ENCODE results near the gene PROSER3. TPM values are rescaled to one million over a fixed set of nuclear protein-coding genes. Genes with fewer than 3 reads are reported as not detected.

PROSER3 gene
- total RNA-seq, 4 donors from 2014 or later: 1.0 to 52.6 (median 4.1) TPM

GRCh38 chr19:35782589-35782988 is 24.6 kb downstream of the PROSER3 start:
- intact Hi-C loops (cut with DNase I; ENCODE audit: low total_unique reads): loop anchor here (10.0 kb wide), 1 partner anchor 152 kb away; the partner anchor contains the start of gene LRFN3
- TF ChIP-seq CTCF (IDR thresholded peaks at IDR 0.05) (no peak), POLR2A (IDR thresholded peaks at IDR 0.05) (no peak)
- H3K4me1 ChIP-seq: no peaks in the 10 kb centered on the region

GRCh38 chr19:35783469-35784434 is 25.8 kb downstream of the PROSER3 start:
- intact Hi-C loops (cut with DNase I; ENCODE audit: low total_unique reads): loop anchor here (10.0 kb wide), 1 partner anchor 151 kb away; the partner anchor contains the start of gene LRFN3
- Histone ChIP-seq H3K4me1 (no peaks in the 10 kb centered on the region), H3K27ac (no peak overlapping the region), H3K36me3 (no peaks in the 10 kb centered on the region), H3K27me3 (no peaks in the 10 kb centered on the region), H3K4me3 (no peak overlapping the region), H3K9me3 (no peaks in the 10 kb centered on the region)
- no peak for DNase-seq
- no peak for TF ChIP-seq POLR2A (IDR thresholded peaks at IDR 0.05)
- TF ChIP-seq CTCF (IDR thresholded peaks at IDR 0.05): no peak

More at GRCh38 chr19:35782589-35782988, 24.6 kb downstream of the PROSER3 start:
- no peaks in the 10 kb centered on the region for H3K27me3 ChIP-seq
- no peak overlapping the region for H3K27ac ChIP-seq
- no peak overlapping the region for H3K4me3 ChIP-seq
- no peaks in the 10 kb centered on the region for H3K36me3 ChIP-seq
- no peak for DNase-seq
- no peaks in the 10 kb centered on the region for H3K9me3 ChIP-seq

- intact Hi-C loops (cut with DNase I; ENCODE audit: low total_unique reads): loop anchor here (10.0 kb wide), 1 partner anchor 150 kb away; the partner anchor contains the start of gene LRFN3
- Histone ChIP-seq H3K27ac (no peak overlapping the region), H3K4me3 (no peak overlapping the region), H3K4me1 (no peaks in the 10 kb centered on the region), H3K27me3 (no peaks in the 10 kb centered on the region), H3K9me3 (no peaks in the 10 kb centered on the region), H3K36me3 (no peaks in the 10 kb centered on the region)
- no peak for DNase-seq
- TF ChIP-seq POLR2A (IDR thresholded peaks at IDR 0.05): no peak
- TF ChIP-seq CTCF (IDR thresholded peaks at IDR 0.05): no peak
Measured at GRCh38 chr19:35784503-35785338, 26.7 kb downstream of the PROSER3 start.

- no peaks in the 10 kb centered on the region for H3K9me3 ChIP-seq
- no peak for DNase-seq
- no peaks in the 10 kb centered on the region for H3K36me3 ChIP-seq
- no peak overlapping the region for H3K4me3 ChIP-seq
- intact Hi-C loops (cut with DNase I; ENCODE audit: low total_unique reads): loop anchor here (10.0 kb wide), 1 partner anchor 150 kb away; the partner anchor contains the start of gene LRFN3
- no peaks in the 10 kb centered on the region for H3K4me1 ChIP-seq
- TF ChIP-seq CTCF (IDR thresholded peaks at IDR 0.05) (no peak), POLR2A (IDR thresholded peaks at IDR 0.05) (no peak)
- no peak overlapping the region for H3K27ac ChIP-seq
- H3K27me3 ChIP-seq: no peaks in the 10 kb centered on the region
Measured at GRCh38 chr19:35785339-35785627, 27.3 kb downstream of the PROSER3 start.

All from uterus (tissue), 4 donors.